GM12873 (cell line): ENCODE data around the gene CASQ1.
A peak's percentile ranks its signal among the peaks of the same experiment; 100 is the strongest.

ENCODE experiments used
- CTCF ChIP-seq: IDR thresholded peaks from 2 replicates; pipeline ENCODE4 v1.5.1; 2012; ENCODE audit warnings: low read depth, mild to moderate bottlenecking, moderate library complexity, low read length, control low read depth; ENCODE audit not compliant: insufficient read depth; ENCODE audit errors: missing control alignments

Gene CASQ1

GRCh38 chr1:160219062-160219929 lies 28.9 kb downstream of the CASQ1 start:
- peak; percentile 30 for TF ChIP-seq CTCF

GRCh38 chr1:160220301-160220700 lies 29.9 kb downstream of the CASQ1 start:
- TF ChIP-seq CTCF: no peak

- TF ChIP-seq CTCF: no peak
Measured at GRCh38 chr1:160221089-160221488, 30.7 kb downstream of the CASQ1 start.

GRCh38 chr1:160222546-160222945 lies 32.2 kb downstream of the CASQ1 start:
- TF ChIP-seq CTCF: no peak

GRCh38 chr1:160224606-160225005 lies 34.2 kb downstream of the CASQ1 start:
- TF ChIP-seq CTCF: no peak

GRCh38 chr1:160225345-160225744 lies 35.0 kb downstream of the CASQ1 start:
- no peak for TF ChIP-seq CTCF

GRCh38 chr1:160226623-160227022 lies 36.2 kb downstream of the CASQ1 start:
- no peak for TF ChIP-seq CTCF
